ENCODE measurements around the gene TUBB.
"Not testable (repeated sequence)": the region's sequence is repeated elsewhere in the genome, so short reads cannot be mapped to it uniquely, and the experiment has no call there.

Gene TUBB

GRCh38 chr6:30738532-30738931 is 18.4 kb downstream of the TUBB start:
- DNase-seq (ENCODE audit: low read depth in 2 of 2): no peak

GRCh38 chr6:30740540-30740870 is 20.4 kb downstream of the TUBB start:
- DNase-seq (ENCODE audit: low read depth in 2 of 2): no peak

- DNase-seq (ENCODE audit: low read depth in 2 of 2): peak in 1 of 2 donors; percentile 28
Measured at GRCh38 chr6:30741063-30741779, 21.1 kb downstream of the TUBB start.

GRCh38 chr6:30741789-30742315 is 21.7 kb downstream of the TUBB start:
- DNase-seq (ENCODE audit: low read depth in 2 of 2): peak; percentile 25 to 42

GRCh38 chr6:30742316-30743098 is 22.4 kb downstream of the TUBB start, which contains the start of gene FLOT1:
Gene FLOT1 (minus strand): TSS chr6:30742687. CDS start chr6:30742189, 498 bp downstream.
- peak; percentile 90 for DNase-seq (ENCODE audit: low read depth in 2 of 2)

GRCh38 chr6:30743099-30744053 is 23.2 kb downstream of the TUBB start:
- DNase-seq (ENCODE audit: low read depth in 2 of 2): no peak

GRCh38 chr6:30744054-30744805 is 24.1 kb downstream of the TUBB start, which contains the start of gene IER3:
Gene IER3 (minus strand): TSS chr6:30744547. CDS start chr6:30744518, 29 bp downstream.
- peak; percentile 74 to 86 for DNase-seq (ENCODE audit: low read depth in 2 of 2)

- no peak for DNase-seq (ENCODE audit: low read depth in 2 of 2)
Measured at GRCh38 chr6:30747300-30747687, 27.1 kb downstream of the TUBB start.

GRCh38 chr6:30747902-30748769 is 28.0 kb downstream of the TUBB start:
- no peak for DNase-seq (ENCODE audit: low read depth in 2 of 2)

GRCh38 chr6:30748851-30749540 is 28.8 kb downstream of the TUBB start:
- no peak for DNase-seq (ENCODE audit: low read depth in 2 of 2)

- no peak for DNase-seq (ENCODE audit: low read depth in 2 of 2)
Measured at GRCh38 chr6:30749554-30750378, 29.6 kb downstream of the TUBB start.

GRCh38 chr6:30750379-30750668 is 30.2 kb downstream of the TUBB start:
- DNase-seq (ENCODE audit: low read depth in 2 of 2): no peak

- DNase-seq (ENCODE audit: low read depth in 2 of 2): no peak
Measured at GRCh38 chr6:30752157-30752927, 32.2 kb downstream of the TUBB start.

- DNase-seq (ENCODE audit: low read depth in 2 of 2): no peak
Measured at GRCh38 chr6:30754631-30755030, 34.5 kb downstream of the TUBB start.

- DNase-seq (ENCODE audit: low read depth in 2 of 2): not testable (repeated sequence)
Measured at GRCh38 chr6:30756405-30757003, 36.4 kb downstream of the TUBB start.

GRCh38 chr6:30757261-30757904 is 37.2 kb downstream of the TUBB start:
- no peak for DNase-seq (ENCODE audit: low read depth in 2 of 2)
